Activated naive CD4-positive, alpha-beta T cell (primary cell): Measurements from ENCODE around the gene HYAL2.
A peak's percentile ranks its signal among the peaks of the same experiment; 100 is the strongest.

Source experiments
- DNase-seq, 4 experiments: peaks; one replicate each; lab custom pipeline; 2025; lab: John Stamatoyannopoulos, UW

The HYAL2 gene, protein sequence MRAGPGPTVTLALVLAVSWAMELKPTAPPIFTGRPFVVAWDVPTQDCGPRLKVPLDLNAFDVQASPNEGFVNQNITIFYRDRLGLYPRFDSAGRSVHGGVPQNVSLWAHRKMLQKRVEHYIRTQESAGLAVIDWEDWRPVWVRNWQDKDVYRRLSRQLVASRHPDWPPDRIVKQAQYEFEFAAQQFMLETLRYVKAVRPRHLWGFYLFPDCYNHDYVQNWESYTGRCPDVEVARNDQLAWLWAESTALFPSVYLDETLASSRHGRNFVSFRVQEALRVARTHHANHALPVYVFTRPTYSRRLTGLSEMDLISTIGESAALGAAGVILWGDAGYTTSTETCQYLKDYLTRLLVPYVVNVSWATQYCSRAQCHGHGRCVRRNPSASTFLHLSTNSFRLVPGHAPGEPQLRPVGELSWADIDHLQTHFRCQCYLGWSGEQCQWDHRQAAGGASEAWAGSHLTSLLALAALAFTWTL

DNA sequence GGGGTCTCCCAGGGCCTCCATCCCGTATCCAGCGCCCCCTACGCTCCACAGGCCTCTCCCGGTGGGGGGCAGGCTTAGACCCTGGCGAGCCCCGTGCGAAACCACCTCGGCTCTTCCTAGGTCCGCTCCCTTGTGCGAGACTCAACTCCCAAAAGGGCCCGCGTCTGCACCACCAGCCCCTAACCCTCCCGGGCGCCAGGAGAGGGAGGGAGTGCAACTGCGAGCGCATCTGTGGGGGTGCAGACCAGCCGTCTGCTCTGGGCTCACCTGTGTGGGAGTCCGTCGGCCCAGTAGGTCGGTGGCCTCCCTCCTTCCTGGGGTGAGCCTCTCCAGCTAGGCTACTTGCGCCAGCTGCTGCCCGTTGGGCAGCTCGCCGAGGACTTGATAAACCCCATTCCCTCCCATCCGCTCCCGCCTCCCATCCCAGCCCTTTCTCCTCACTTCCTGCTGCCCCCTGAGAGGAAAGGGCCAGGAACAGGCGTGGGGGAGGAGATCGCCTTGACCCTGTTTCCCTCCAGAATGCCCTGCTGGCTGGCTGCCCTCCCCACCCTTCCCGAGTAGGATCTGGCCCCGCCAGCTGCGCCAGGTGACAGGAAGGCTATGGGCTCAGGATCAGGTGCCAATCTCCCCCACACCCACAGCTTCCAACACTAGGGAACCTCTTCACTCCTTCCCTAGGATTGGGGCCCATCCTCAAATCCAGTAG, at the start of gene HYAL2:
TSS of gene HYAL2 (minus strand) at position 360 of the 706 bp plus-strand sequence. CDS start 2,256 bp downstream, outside the sequence.
- DNase-seq = no peak

DNA sequence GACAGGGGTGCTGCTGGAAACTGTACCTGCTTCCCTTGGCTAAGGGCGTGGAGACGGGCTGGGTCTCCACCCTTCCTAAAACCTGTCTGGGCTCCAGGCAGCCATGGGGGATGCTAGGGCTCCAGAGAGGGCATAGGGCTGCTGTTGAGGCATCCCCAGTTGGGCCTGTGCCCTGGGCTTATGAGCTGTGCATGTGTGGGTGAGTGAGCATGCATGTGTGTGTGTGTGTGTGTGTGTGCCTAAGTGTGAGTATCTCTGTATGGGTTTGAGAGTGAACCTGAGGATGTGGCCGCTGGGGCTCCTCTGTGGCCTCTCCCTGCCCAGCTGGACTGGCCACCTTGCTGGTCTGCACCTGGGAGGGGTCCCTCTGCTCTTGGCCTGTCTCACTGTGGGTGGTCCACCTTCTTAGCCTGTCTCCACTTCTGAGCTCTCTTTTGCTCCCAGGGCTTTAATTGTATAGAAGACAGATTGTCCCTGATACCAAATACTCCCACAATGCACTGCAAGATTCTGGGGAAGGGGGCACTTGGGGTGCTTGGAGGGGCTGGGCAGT, 48.7 kb upstream of the HYAL2 start:
- DNase-seq = no peak

DNA sequence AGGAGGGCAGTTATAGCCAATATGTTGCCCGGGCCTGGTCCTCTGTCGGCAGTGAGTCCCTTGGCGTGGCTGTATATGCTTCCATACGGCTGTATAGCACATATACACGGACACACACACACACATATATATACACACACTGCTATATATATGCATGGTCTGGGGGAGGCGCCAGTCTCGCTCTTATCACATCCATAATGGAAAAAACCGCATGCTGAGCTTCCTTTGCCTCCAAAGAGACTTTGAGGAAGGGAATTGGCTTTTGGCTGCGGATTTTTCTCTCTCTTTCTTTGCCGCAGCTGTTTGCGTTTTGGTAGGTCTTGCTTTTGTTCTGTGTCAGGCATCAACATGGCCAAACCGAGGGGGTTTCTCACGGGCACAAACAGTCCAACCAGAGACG, 48.0 kb upstream of the HYAL2 start:
- DNase-seq = no peak

DNA sequence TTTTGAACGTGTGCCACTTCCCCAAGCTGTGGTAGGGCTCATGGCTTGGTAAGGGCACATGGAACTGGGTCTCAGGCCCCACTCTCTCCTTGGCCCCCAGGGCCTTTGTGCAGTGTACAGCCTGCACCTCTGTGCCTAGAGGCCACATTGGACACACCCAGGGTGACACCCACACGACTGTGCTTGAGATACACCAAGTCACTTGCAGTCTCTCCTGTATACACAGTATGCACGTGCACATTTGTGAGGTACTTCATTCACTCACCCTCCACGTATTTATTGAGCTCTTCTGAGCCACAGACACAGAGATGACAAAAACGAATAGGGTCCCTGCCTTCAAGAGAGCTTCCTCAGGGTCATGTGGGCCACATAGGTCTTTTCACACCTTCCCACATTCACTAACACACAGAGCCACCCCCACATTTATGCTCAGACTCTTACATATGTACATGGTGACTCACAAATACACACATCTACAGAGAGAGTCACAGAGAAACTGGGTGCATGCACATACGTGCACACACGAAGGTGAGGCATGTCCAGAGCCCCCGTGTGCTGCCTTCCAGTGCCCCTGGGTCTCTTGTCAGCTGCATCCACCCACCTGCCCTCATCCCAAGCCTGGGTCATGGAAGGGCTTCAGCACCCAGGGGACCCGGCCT, 46.6 kb upstream of the HYAL2 start:
- DNase-seq = no peak

DNA sequence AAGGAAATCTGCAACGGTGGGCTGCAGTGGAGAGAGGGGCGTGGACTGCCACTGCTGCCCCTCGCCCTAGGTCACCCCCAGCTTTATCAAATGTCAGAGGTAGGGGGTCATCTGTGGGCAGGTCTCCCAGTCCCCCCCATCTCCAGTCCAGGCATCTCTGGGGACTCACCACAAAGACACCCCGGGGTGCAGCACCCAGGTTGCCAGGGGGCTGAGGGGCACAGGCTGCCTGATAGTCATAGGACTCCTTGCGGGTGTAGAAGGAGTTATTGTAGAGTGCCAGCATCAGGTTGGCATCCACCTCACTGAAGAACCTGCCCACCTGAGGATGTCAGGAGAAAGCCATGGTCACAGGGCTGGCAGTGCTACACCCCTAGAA, 43.3 kb upstream of the HYAL2 start:
- no peak for DNase-seq

DNA sequence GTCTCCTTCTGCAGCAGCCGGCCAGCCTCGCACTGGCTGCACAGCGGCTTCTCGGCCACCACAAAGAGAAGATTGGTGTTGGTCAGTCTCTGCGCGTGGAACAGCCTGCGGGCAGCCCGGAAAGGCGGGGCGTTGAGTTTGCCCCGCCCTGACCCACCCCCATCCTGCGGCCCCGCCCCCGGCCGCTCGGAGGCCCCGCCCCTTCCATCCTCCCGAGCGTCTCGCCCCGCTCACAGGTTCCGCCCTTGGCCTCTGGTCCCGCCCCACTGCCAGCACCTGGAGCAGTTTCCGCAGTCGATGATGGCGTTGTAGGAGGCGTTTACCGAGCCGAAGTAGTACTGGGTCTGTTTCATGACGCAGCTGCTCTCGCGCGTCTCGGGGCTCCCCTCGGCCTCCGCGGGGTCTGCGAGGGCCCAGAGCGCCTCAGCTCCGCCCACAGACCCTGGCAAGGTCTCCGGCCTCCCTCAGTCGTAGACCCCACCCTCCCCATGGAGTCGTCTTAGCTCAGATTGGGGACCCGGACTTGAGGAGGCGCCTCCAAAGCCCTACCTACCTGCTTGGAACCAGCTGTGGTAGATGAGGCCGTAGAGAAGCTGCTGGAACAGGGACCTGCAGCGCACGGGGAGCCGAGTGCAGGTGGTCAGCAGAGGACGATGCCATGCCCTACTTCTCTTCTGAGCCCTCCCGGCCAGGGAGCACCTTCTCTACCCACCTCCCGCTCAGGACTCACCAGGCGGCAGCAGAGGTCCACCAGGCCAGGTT, 42.7 kb upstream of the HYAL2 start:
- DNase-seq = peak; percentile 80 to 94 (median 86)

DNA sequence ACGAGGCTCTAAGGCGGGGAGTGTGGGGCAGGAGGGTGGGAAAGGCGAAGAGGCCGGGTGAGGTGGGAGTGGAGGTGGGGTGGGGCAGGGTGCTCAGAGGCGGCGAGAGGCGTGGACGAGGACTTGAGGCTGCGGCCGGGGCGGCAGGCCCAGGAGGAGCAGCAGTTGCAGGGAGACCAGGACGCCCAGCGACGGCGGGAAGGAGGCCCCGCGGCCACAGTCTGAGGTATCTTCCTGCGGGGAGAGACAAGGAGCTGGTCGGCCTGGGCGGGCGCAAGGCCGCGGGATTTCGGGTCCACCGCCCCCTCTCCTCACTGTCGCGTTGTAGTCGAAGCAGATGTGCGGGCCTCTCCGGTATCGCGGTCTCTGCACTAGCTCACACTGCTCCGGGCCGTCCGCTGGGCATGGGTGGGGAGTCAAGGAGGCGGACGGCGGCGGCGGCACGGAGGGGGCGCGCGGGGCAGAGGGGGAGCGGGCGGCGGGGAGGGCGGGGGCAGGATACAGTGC, 42.1 kb upstream of the HYAL2 start:
- no peak for DNase-seq

- no peak for DNase-seq
Measured at GRCh38 chr3:50359760-50360110, 37.2 kb upstream of the HYAL2 start.

- peak; percentile 75 to 87 (median 81) for DNase-seq
Measured at GRCh38 chr3:50358911-50359759, 36.6 kb upstream of the HYAL2 start, which contains the start of gene TMEM115. Gene TMEM115 (minus strand): TSS chr3:50359521. CDS start chr3:50359063, 458 bp downstream.

DNA sequence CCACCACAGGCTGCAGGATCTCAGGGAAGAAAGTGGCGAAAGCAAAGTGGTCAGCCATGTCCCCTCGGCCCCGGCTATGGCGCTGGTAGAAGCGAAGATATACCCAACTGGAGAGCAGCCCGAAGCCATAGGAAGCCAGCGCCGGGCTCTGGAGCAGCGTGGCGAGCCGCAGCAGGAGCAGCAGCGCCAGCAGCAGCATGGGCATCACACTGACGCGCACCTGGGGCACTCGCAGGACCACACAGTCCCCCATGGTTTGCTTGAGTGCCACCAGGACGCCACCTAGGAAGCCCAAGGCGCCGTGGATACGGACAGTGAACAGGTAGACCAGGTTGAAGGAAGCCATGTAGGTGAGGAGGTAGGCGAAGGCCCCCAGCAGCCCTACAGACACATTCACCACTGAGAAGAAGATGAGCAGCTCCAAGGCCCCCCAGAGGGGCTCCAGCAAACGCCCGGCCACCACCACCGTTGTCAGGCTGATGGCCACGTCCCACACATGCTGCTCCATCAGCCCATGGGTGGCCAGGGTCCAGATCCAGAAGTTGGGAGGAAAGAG, 35.9 kb upstream of the HYAL2 start:
- DNase-seq = no peak

GRCh38 chr3:50357481-50357880, 34.9 kb upstream of the HYAL2 start:
- no peak for DNase-seq

GRCh38 chr3:50356553-50356952, 34.0 kb upstream of the HYAL2 start:
- no peak for DNase-seq

DNA sequence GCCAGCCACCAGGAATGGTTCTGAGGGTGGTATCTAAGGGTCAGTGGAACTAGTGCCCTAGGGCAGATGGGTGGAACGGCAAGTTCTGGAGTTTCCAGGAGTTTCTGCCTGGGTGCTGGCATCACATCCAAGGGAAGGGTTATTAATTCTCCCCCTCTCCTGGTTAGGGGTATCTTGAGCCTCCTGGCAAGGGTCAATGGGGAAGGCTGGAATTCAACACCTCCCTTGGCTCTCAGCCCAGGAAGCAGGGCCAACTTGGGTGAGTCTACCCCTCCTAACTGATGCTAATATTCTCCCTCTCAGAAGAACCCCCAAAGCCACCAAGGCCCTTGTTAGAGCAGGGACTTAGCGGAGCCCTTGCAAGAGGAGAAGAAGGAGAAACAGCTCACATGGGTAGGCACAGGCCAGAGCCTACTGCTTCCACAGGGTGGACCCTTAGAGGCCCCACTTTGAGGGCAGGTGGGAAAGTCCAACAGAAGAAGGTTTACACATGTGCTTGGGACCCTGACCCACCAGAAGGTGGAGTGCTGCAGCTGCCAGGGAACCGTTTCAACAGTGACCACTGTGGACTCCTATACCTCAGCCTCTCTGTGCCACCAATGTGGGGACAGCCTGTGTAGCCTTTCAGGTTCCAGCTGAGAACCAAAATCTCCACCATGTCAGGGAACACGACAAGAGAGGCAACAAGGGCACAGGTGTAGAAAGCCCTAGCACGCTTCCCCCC, 33.4 kb upstream of the HYAL2 start:
- no peak for DNase-seq

- DNase-seq = no peak
Measured at GRCh38 chr3:50354850-50355249, 32.3 kb upstream of the HYAL2 start.

- DNase-seq = no peak
Measured at GRCh38 chr3:50354186-50354764, 31.7 kb upstream of the HYAL2 start.

GRCh38 chr3:50353245-50354004, 30.9 kb upstream of the HYAL2 start:
- DNase-seq = no peak

GRCh38 chr3:50352781-50353180, 30.2 kb upstream of the HYAL2 start:
- no peak for DNase-seq

DNA sequence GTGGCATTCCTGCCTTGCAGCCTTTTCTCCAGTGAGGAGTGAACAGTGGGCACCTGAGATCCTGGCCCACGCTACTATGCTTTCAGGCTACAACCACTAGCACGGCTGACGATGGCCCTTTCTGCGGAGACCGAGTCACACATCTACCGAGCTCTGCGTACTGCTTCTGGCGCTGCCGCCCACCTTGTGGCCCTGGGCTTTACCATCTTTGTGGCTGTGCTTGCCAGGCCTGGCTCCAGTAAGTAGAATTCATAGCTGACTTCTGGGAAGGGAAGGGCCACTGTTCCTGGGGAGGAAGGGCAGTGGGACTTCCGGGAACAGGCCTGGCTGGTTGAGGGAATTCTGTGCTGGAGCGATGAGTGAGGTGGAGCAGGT, 28.8 kb upstream of the HYAL2 start:
- no peak for DNase-seq
